K562 (cell line): ENCODE data around the gene GADD45GIP1. TPM values are rescaled to one million over a fixed set of nuclear protein-coding genes. Genes with fewer than 3 reads are reported as not detected.

Source experiments
- CHD1 ChIP-seq: fragments of 200-600 bp; sonication (generic); IDR thresholded peaks from one replicate; pipeline ENCODE4 v1.6.1; 2012; ENCODE audit warnings: mild to moderate bottlenecking, moderate library complexity, low read length, inconsistent platforms
- CTBP1 ChIP-seq: fragments of 450-650 bp; IDR thresholded peaks from 2 replicates; pipeline ENCODE4 v1.6.1; 2016; ENCODE audit warnings: borderline replicate concordance
- HIVEP1 ChIP-seq: fragments of 250-450 bp; sonication (Bioruptor Pico); IDR thresholded peaks from 2 replicates; pipeline ENCODE4 v1.4.0; 2020; ENCODE audit warnings: mild to moderate bottlenecking
- HNRNPL ChIP-seq: fragments of 200-400 bp; formaldehyde crosslinking; IDR thresholded peaks from 2 replicates; pipeline ENCODE4 v1.6.1; 2017; ENCODE audit warnings: low read depth, mild to moderate bottlenecking, low read length
- MAZ ChIP-seq, 2 experiments: fragments of 450-650 bp in 1 of 2; sonication (generic) in 1 of 2; formaldehyde crosslinking; IDR thresholded peaks in 1 of 2; conservative IDR thresholded peaks in 1 of 2; 2 replicates each; pipeline versions ENCODE4 v1.4.0 to v1.5.0; 2020; ENCODE audit warnings: mild to moderate bottlenecking in 1 of 2, missing genetic modification reagents in 1 of 2
- NONO ChIP-seq, 2 experiments: fragments of 200-400 bp in 1 of 2; fragments of 450-650 bp in 1 of 2; formaldehyde crosslinking in 1 of 2; IDR thresholded peaks; 2 replicates each; pipeline ENCODE4 v1.6.1; 2017; ENCODE audit warnings: low read depth in 2 of 2, mild to moderate bottlenecking in 2 of 2, moderate library complexity in 2 of 2, low read length in 1 of 2
- PHB ChIP-seq: fragments of 250-450 bp; sonication (Bioruptor Pico); IDR thresholded peaks from 2 replicates; pipeline ENCODE4 v1.5.0; 2021
- PHF20 ChIP-seq: fragments of 450-650 bp; IDR thresholded peaks from 2 replicates; pipeline ENCODE4 v1.6.1; 2018; ENCODE audit not compliant: partially characterized antibody
- RBM17 ChIP-seq: fragments of 200-400 bp; formaldehyde crosslinking; IDR thresholded peaks from 2 replicates; pipeline ENCODE4 v1.6.1; 2017; ENCODE audit warnings: low read depth, mild to moderate bottlenecking, low read length, borderline replicate concordance
- RBM25 ChIP-seq: fragments of 200-400 bp; formaldehyde crosslinking; IDR thresholded peaks from 2 replicates; pipeline ENCODE4 v1.6.1; 2018; ENCODE audit warnings: low read length, low read depth, moderate library complexity; ENCODE audit not compliant: severe bottlenecking
- RREB1 ChIP-seq: fragments of 250-450 bp; sonication (Bioruptor Pico); IDR thresholded peaks from 2 replicates; pipeline ENCODE4 v1.4.0; 2020
- SRSF7 ChIP-seq: fragments of 200-400 bp; formaldehyde crosslinking; optimal IDR thresholded peaks from 2 replicates; pipeline ENCODE3; 2017; ENCODE audit warnings: mild to moderate bottlenecking, low read depth, low read length
- UBTF ChIP-seq, 2 experiments: IDR thresholded peaks; 2 replicates each; pipeline ENCODE4 v1.6.1; 2012; ENCODE audit warnings: improper control_type of control experiment in 2 of 2, low read depth in 2 of 2, low read length in 2 of 2, borderline replicate concordance in 1 of 2
- ZNF134 ChIP-seq: fragments of 250-450 bp; sonication (Bioruptor Pico); conservative IDR thresholded peaks from 2 replicates; pipeline ENCODE4 v1.4.0; 2020
- ZNF174 ChIP-seq: fragments of 250-450 bp; sonication (Bioruptor Pico); IDR thresholded peaks from 2 replicates; pipeline ENCODE4 v1.4.0; 2020; ENCODE audit warnings: mild to moderate bottlenecking
- ZNF740 ChIP-seq, 3 experiments: fragments of 200-800 bp in 1 of 3; sonication (Bioruptor generic) in 1 of 3; sonication (generic) in 1 of 3; formaldehyde crosslinking in 1 of 3; IDR thresholded peaks; 2 replicates each; pipeline versions ENCODE4 v1.6.1 to v1.8.0; 2016 to 2022; ENCODE audit warnings: mild to moderate bottlenecking in 2 of 3, missing compliant biosample characterization in 2 of 3, missing genetic modification characterization in 2 of 3, missing genetic modification reagents in 1 of 3
- ZNF778 ChIP-seq: fragments of 450-650 bp; formaldehyde crosslinking; IDR thresholded peaks from 2 replicates; pipeline ENCODE4 v1.4.0; 2020; ENCODE audit warnings: mild to moderate bottlenecking, moderate library complexity
- polyA plus RNA-seq, 8 experiments: library from polyadenylated mRNA; depleted of rRNA in 4 of 8; stranded (reverse) in 5 of 8; unstranded in 3 of 8; fragments of >200 nt; fragmentation: Nextera tagmentation in 2 of 8; fragmentation: Illumina TruSeq in 1 of 8; extraction: Ambion mirVana in 2 of 8; extraction: Trizol in 1 of 8; gene quantifications; 2 replicates each; pipeline versions ENCODE4 v1.2.1 to v1.2.3, GENCODE V29; 2011 to 2014; ENCODE audit warnings: inconsistent platforms in 1 of 8, missing spikeins in 1 of 8
- total RNA-seq, 7 experiments: library from RNA; depleted of rRNA in 6 of 7; stranded (reverse); fragments of >200 nt in 6 of 7; fragmentation: Illumina TruSeq in 2 of 7; extraction: Trizol in 2 of 7; gene quantifications; 2 replicates each; pipeline versions ENCODE4 v1.2.1 to v1.2.3, GENCODE V29; 2011 to 2021; ENCODE audit warnings: low replicate concordance in 1 of 7

GADD45GIP1 gene
- total and polyA plus RNA-seq, 9 of the 15 experiments (the other 6 are each of a cell fraction or from before 2014, with no cell fraction given) = 5.1 to 161 (median 29.2) TPM

- TF ChIP-seq PHF20 (peak; percentile 64), ZNF174 (CRISPR knock-in tag) (no peak), RBM25 (no peak), CHD1 (peak; percentile 68), PHB (CRISPR knock-in tag) (no peak), RBM17 (no peak), UBTF (IDR thresholded peaks at IDR 0.05; ENCODE audit: borderline replicate concordance in 1 of 2, low read depth in 2 of 2, low read length in 2 of 2) (peak; percentile 35 to 64; a peak in 1 of 4 replicates), ZNF740 (CRISPR knock-in tag; IDR thresholded peaks at IDR 0.05) (peak; percentile 51), ZNF740 (tag; IDR thresholded peaks at IDR 0.05) (no peak), MAZ (CRISPR knock-in tag; conservative IDR thresholded peaks at IDR 0.05 in 1 of 2, IDR thresholded peaks at IDR 0.05 in 1 of 2) (peak in 1 of 2 experiments; percentile 62; a peak in 3 of 4 replicates), RREB1 (peak; percentile 71; the same call in 1 of the 2 replicates), CTBP1 (peak; percentile 79), SRSF7 (no peak), NONO (IDR thresholded peaks at IDR 0.05; ENCODE audit: low read depth in 2 of 2, low read length in 1 of 2) (0 out of 4 replicates have a peak, but pooled peaks of 1 of the 2 experiments have one; percentile 23), ZNF778 (CRISPR knock-in tag) (no peak), ZNF134 (no peak), HNRNPL (peak; percentile 50; the same call in 1 of the 2 replicates), HIVEP1 (CRISPR knock-in tag) (no peak)
These were observed 38.8 kb upstream of the GADD45GIP1 start (continued) for GRCh38 chr19:12995596-12996405.
